GM04504 (cell line): ENCODE results near the gene ZFYVE21.

Source experiments
- DNase-seq: peaks from one replicate; pipeline ENCODE4 v3.0.0-alpha.2; 2012; ENCODE audit warnings: low read depth

The ZFYVE21 gene

DNA sequence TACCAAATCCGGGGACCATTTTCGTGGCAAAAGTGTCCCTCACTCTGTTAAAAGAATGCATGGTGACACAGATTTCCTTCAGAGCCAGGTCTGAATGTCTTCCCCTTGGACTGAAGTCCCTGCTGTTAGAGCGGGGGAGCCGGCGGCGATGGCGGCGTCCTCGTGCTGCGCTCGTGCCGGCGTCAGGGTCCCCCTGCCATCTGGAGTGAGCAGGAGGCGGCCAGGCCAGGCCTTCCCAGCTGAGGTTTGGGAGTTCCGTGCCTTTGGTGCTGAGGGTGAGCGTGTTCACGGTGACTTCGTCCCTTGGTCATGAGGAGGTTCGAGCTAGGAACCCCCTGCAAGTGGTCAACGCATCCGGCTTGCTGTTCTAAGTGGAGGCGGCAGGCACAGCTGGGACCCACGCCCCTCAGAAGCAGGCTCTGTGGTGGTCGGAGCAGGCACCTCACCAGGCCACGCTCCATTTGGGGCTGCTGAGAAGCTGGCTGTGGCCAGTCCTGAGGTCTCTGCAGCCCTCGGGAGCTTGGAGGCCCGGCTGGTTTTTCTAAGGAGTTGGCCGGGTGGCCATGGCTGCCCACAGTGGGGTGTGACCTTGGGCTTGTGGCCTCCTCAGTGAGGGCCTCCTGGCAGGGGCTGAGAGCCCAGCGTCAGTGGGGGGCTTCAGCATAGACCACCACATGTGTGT is 9.5 kb downstream of the ZFYVE21 start:
- no peak for DNase-seq

DNA sequence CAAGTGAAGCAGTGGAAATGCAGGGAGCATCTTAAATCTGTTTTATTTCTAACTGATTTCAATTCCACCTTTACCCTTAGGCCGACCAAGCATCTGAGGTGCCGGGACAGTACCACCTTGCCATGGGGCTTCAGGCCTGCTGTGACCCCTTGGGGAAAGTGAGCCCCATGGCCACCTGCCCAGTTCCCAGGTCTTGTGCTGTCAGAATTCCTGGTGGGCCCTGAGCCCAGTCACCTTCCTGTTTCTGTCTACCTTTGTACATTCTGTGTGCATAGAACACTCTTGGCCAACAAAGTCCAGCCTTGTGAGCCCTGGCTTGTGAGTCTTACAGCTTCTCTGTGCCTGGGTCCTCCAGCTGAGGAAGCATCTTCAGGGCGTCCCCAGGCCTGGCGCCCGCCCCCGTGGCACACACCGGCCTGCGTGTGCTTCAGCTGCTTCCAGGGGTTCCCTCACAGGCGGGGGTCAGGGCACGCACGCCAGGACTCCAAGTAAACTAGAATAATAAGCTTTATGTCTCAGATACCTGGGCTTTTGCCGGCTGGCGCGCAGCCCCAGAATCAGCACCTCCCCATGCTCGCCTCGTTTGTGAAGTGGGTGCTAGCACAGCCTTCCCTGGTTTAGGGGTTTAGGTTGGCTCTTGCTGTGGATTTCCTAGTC is 10.3 kb downstream of the ZFYVE21 start:
- DNase-seq = no peak

DNA sequence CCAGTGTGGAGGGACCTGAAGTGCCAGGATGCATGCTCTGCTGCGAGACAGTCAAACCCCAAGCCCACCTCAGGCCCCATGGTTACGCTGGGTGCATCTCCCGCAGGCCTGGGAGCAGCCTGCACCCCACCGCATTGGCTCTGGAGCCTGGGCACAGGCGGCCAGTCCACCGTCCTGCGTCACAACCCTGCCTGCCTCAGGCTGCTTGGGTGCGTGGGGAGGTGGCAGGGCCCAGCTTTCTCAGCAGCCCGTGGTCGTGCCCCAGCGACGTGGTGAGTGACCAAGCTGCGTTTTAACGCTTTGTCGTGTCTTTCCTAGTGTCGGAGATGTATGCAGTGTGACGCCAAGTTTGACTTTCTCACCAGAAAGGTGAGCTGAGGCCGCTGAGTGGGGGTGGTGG is 10.9 kb downstream of the ZFYVE21 start:
- no peak for DNase-seq

DNA sequence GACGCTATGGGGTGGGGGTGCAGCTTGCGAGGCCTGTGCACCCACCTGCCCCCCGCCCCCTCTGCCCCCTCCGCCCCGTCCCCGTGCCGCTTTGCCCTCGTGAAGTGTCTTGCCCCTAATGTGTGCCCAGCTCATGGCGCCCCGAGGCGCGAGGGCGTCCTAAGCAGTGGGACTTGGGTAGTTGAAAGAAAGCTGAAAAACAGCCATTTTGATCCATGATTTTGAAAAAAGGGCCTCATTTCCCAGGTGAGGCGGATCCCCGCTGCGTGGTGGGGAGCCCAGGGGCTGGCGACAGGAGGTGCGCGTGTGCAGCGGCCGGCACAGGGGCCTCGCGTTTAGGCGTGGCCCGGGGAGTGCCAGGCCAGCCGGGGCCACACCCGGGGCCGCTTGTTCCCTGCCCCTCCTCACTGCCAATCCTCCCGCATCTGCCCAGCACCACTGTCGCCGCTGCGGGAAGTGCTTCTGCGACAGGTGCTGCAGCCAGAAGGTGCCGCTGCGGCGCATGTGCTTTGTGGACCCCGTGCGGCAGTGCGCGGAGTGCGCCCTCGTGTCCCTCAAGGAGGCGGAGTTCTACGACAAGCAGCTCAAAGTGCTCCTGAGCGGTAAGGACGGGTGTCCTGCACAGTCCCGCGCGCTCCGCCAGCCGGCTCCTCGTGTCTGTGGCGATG is 11.8 kb downstream of the ZFYVE21 start:
- DNase-seq = no peak

DNA sequence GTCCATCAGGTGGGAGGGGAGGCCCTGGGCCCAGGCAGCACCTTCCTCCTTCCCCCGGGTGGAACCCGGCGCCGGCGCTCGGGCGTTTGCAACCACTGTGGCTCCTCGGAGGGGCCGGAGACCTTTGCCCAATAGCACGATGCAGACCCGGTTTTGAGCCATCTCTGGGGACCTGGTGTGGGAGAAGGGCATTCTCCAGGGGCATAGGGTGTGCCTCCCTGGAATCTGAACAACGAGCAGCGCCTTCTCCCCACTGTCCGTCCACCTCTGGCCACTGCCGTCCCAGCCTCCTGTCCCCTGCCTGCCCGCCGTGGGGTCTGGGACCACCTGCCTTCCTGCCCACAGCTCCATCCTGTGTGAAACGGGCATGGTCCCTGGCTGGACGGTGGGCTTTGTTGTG is 12.5 kb downstream of the ZFYVE21 start:
- no peak for DNase-seq

DNA sequence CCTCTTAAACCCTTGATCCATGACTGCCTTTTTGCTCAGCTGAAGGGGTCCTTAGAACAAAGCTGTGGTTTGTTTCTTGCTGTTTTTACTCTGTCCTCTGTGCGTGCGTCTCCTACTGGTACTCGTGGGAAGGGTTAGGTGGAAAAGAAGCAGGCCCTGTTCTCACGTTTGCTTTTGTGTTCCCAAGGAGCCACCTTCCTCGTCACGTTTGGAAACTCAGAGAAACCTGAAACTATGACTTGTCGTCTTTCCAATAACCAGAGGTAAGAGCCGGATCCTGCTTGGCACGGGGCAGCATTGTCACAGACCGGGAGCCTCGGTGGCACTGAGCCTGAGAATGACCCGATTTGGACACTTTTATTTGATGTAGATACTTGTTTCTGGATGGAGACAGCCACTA is 13.1 kb downstream of the ZFYVE21 start:
- no peak for DNase-seq

DNA sequence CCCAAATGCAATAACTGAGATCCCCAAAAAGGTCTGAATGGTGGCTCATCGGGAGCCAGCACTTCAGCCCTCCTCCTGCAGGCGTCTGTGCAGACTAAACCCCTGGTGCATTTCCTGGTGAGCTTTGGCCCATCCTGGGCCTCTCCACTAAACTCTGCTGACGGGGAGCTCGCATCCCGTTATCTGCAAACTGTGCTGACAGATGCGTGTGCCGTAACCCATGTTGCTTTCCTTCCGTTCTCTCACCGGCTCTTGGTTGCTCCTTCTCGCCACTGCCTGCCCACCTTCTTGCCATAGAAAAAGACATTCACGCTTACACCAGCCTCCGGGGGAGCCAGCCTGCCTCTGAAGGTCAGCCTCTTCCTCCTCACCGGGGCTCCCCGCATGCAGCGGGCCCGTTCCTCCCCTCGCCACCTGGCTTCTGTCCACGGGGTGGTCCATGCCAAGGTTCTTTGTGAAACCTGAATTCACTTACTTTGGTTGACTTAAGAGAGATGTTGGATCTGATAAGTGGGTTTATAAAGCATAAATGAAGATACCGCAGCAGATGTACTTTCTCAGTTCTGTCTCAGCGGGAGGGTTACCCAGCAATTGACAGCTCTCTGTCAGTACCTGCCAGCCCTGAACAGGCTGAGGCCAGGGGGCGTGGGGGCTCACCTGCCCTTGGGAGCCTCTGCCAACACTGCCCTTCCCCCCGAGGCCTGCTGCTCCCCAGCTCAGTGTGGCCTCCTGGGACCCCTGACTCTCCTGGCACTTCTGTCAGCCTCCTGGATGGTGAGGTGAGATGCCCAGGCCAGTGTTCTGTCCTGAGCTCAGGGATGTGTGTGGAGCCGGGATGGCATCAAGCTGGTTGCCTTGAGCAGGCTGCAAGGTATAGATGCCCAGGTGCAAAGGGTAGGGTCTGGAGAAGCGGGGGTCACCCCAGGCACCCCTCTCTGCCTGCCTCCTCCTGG is 14.2 kb downstream of the ZFYVE21 start:
- DNase-seq = no peak

DNA sequence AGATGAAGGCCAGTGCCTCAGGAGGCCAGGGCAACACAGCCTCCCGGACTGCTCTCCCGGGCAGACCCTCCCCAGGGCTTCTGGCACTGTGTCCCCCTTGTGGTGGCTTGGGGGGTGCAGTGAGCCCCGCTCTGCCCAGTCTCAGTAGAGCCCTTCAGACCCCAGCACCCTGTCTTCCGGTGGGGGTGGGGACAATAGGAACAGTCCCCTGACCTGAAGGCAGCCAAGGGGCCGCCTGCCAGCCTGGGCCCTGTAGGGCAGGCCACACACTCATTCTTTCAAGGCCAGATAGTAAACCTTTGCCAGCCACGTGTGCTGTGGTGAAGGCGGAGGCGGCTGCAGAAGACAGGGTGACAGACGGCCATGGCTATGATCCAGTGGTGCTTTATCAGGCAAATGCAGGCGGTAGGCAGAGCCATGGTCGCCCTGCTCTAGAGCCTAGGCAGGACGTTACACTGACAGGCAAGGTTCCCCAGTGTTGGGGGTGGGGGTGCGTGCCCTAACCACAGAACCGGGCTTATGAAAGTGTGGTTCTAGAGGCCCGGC is 15.0 kb downstream of the ZFYVE21 start:
- DNase-seq = no peak

DNA sequence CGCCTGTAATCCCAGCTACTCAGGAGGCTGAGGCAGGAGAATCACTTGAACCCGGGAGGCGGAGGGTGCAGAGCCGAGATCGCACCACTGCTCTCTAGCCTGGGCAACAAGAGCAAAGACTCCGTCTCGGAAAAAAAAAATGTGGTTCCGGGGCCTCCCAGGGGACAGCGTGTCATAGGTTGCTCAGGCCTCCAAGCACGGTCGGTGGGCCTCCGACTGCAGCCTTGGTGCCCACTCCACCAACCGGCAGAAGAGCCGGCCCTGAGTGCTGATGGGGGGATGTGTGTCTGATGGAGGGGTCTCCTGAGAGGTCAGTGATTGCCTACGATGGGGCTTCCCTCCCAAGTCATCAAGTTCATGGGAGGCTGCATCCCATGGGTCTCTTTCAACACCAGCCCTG is 15.9 kb downstream of the ZFYVE21 start:
- DNase-seq = no peak

DNA sequence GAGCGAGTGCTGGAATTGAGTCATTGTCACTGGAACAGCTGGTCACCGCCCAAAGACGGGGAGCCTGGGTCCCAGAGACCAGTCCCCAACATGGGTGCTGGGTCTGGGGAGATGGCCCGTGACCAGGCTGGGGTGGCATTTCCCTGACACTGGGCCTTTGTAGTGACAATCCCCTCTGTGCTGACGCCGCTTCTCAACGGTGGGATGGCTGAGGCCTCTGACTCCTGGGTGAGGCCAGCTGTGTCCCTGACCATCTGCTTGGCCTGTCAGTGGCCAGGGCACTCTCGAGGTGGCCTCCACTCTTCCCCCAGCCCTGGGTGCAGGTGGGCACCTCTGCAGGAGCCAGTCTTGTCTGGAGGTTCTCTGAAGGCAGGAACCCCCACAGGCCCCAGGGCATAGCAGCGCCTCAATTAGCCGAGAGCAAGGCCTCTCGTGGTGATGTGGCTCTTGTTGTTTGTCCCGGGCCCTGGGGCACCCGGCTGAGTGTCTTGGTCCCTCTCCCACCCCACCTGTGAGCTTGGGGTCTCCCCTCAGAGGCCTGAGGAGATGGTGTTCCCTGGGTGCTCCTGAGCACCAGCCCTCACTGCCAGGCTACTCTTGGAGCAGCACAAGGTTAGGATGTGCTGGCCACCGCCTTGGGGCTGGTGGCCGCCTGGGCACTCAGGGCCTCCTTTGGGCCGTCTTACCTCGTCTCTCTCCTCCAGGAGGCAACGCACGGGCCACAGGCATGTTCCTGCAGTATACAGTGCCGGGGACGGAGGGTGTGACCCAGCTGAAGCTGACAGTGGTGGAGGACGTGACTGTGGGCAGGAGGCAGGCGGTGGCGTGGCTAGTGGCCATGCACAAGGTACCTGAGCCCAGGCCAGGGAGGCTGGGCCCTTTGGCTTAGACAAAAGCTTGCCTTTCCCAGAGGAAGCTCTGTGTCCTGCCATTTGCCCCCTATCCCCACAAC is 16.6 kb downstream of the ZFYVE21 start:
- DNase-seq = no peak

DNA sequence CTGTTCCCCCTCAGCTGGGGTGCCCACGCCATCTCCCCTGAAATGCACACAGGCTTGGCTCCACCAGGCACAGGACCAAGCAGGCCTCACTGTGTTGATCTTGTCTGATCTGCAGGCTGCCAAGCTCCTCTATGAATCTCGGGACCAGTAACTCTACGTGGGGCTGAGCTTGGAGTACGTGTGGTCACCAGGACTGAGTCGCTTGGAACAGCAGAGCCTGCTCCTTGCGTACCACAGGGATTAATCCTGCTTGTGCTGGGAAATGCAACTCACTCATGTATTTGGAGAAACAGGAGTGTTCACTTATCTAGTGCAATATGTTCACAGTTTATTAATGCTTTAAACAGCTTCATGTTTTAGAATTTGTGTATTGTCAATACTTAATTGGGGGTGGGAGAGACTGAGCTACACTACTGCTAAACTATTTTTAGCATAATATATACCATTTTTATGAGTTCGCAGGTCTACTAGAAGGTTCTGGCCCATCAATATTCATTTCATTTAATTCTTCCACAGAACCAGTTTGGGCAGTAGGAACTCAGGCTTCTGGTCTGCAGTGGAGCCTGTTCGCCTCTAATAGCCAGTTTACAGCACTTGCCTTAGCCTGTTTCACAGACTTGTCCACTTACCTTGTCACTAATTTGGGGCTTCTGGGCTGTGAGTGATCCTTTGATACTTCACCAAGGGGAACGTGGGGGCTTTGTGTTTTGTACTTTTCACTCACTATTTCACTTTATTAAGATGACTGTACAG is 17.4 kb downstream of the ZFYVE21 start:
- DNase-seq = no peak

DNA sequence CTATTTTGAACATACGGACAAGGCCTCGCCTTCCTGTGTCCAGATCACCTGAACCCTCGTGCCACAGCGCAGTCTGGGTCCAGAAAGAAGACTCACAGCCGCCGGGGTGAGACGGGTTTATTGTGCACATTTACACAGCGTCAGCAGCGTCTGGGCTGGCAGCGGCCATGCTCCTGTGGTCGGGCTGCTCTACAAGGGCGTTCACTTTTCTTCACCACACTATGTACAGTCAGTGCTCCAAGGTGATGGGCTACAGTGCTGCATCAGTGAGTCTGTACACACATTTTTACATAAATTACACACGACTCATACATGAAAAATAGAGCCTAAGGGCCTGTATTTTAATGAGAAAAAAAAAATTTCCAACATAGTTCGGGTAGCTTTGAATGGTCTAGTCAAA is 18.0 kb downstream of the ZFYVE21 start:
- DNase-seq = no peak

DNA sequence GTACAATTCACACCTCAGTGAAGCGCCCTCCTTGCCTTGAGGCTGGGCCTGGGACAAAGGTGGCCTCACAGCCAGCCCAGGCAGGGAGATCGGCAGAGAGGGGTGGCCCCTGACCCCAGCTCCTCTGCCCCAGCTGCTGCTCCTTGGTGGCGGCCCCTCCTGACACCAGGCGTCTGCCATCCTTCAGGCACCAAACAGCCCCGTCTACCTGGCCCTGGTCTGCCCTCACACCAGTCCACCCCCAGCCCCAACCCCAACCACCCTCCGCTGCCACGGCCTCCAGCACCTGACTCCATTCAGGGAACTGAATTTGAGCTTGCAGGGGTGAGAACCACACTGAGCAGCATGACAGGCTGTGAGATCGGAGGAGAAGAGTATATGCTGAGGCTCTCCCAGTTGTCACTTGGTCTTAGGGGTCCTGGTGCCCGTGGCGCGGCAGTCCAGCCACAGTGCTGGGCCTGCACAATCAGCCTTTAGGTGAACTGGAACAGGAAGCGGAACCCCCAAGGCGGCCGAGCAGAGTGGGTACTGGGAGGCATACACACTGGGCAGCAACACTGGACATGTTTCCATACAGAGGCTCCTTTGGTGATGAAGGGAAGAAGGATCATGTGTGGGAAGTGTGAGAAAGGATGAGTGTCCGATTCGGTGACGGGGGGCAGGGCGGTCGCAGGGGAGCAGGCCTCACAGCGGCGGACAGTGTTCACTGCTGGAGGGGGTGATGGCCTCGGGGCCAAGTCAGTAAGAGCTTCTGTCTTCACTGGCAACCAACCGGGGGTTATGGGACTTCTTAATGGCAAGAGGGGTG is 18.7 kb downstream of the ZFYVE21 start:
- DNase-seq = no peak

DNA sequence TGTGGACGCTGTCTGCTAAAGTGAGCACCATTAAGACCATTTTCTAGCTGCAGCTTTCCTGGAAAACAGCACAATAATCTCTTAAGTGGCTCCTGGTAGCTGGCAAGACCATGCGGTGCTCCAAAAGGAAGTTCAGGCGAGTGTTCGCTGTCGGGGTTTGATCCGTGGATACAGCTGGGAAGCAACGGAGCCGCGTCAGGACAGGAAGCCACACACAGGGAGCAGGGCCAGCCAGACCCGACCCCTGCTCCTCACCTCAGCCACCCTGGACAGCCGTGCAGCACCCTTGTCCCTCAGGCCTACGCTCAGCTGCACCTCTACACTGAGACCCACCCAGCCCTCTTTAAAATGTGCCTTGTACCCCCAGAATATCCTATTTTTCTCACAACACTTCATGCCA is 19.4 kb downstream of the ZFYVE21 start:
- no peak for DNase-seq

DNA sequence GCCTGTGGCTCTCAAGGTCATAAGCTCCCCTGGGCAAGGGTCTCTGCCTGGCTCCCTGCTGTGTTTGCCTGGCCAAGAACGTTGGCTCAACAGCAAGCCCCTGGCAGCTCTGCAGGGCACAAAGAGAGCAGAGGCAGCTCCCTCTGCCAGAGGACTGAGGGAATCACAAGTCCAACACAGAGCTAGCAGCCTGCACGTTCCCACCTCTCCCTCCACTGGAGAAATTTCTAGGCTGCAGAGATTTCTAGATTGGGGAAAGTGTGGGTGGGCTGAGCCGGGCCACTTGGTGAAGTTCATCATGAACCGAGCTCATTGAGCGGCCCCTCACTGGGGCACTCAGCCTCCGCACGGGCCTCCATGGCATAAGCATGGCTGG is 19.8 kb downstream of the ZFYVE21 start:
- no peak for DNase-seq

DNA sequence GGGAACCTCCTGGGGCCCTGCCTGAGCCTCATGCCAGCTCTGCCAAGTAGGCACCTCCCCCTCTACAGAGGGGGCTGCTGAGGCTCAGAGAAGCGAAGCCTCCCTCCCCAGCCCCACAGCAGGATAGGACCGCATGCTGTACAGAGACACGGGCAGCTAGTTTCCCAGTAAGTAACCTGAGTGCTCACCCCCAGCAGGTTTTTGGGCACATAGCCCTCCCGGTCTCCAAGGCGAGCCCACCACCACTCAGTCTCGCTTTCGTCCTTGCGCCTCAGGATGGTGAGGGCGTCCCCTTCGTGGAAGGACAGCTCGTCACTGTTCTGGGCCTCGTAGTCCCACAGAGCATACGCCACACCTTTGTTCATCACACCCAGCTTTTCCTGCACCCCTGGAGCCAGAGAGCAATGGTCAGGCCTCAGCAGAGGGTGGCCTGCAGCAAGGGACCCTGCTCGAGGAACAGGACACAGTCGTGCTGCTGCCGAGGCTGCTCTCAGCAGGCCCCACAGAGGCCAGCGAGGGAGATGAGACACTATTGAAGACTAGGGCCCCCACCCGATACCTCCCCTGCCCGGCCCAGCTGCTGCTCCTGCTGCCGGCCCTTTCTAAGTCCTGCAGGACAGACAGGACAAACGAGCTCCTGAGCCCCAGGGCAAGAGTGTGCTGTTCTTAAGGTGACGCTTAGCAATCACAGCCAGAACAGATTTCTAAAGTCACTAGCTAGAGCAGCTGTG is 20.4 kb downstream of the ZFYVE21 start:
- no peak for DNase-seq

DNA sequence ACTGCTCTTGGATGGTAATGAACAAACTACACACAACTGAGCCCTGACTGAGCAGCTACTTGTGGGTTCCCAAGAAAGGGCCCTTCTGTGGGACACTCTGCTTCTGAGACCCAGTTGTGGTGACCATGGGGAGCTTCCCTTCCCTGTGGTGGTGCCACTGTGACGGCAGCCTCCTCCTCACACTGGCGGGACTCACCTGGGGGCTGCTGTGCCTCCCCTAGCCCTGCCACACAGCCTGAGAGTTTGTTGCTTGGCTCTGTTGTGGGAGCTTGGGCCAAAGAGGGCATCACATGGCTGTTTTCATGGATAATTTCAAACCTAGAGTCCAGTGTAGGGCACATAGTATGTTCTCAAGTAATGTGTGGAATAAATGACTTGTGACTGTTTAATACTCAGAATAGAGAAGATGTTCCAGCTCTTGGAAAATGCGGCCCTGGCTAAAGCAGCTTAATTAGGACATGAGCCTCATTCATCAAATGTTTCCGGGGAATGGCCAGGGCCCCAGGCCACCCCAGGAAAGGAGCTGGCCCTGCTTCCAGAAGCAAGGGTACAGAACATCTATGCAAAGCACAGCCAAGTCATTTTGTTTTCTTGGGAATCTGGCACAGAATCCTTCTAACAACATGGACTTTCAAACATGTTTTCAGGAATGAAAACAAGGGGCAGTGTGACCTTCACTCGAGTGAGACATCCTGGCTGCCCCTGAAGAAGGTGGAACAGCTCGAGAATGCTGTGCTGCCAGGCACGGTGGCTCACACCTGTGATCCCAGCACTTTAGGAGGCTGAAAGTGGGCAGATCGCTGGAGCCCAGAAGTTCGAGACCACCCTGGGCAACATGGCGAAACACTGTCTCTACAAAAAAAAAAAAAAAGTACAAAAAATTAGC is 21.2 kb downstream of the ZFYVE21 start:
- DNase-seq = no peak
